MCF 10A (cell line): ENCODE measurements around the gene FAM200B. TPM values are rescaled to one million over a fixed set of nuclear protein-coding genes. Genes with fewer than 3 reads are reported as not detected.

ENCODE experiments used
- BruUV-seq: library from RNA; stranded (reverse); fragments of 400-500 nt; replicated peaks from 2 replicates; lab custom pipeline; 2021; lab: Mats Ljungman, UMichigan
- CTCF ChIA-PET: fragments of 300-600 bp; sonication (Branson Sonifier 250); formaldehyde crosslinking; extraction: SDS; loops from one replicate; lab custom pipeline; 2021; ENCODE audit warnings: antibody characterized with exemption, inconsistent platforms; lab: Yijun Ruan, JAX
- POLR2A ChIA-PET: fragments of 300-600, 350-650 bp; sonication (Branson Sonifier 250); formaldehyde crosslinking; extraction: SDS; loops from one replicate; lab custom pipeline; 2020; ENCODE audit warnings: antibody characterized with exemption, inconsistent platforms; lab: Yijun Ruan, JAX
- DNase-seq: peaks from one replicate; pipeline ENCODE4 v3.0.0-alpha.2; 2018; ENCODE audit not compliant: unreplicated experiment
- H3K27ac Mint-ChIP-seq: one replicate; pipeline ENCODE4 v1.8.0; 2022; ENCODE audit warnings: mild to moderate bottlenecking, low read depth, mixed read lengths; ENCODE audit not compliant: unreplicated experiment
- H3K27me3 Mint-ChIP-seq: one replicate; pipeline ENCODE4 v1.8.0; 2022; ENCODE audit warnings: mixed read lengths; ENCODE audit not compliant: insufficient read depth, unreplicated experiment
- H3K36me3 Mint-ChIP-seq: one replicate; pipeline ENCODE4 v1.8.0; 2022; ENCODE audit warnings: mild to moderate bottlenecking, moderate library complexity, mixed read lengths; ENCODE audit not compliant: insufficient read depth, unreplicated experiment
- H3K4me1 Mint-ChIP-seq: one replicate; pipeline ENCODE4 v1.8.0; 2022; ENCODE audit warnings: mixed read lengths; ENCODE audit not compliant: insufficient read depth, unreplicated experiment
- H3K4me3 Mint-ChIP-seq: one replicate; pipeline ENCODE4 v1.8.0; 2022; ENCODE audit warnings: mild to moderate bottlenecking, moderate library complexity, mixed read lengths; ENCODE audit not compliant: unreplicated experiment
- H3K9me3 Mint-ChIP-seq: one replicate; pipeline ENCODE4 v1.8.0; 2022; ENCODE audit warnings: mixed read lengths; ENCODE audit not compliant: unreplicated experiment
- intact Hi-C: fragments of 100-400 bp; cut with micrococcal nuclease; formaldehyde crosslinking; loops from 2 replicates; pipeline ENCODE4 v1.14.1; 2022
- total RNA-seq: library from RNA; stranded (reverse); gene quantifications from 2 replicates; pipeline ENCODE4 v1.2.3, GENCODE V29; 2022
- TF ChIP-seq, protein P1 (sequence below): fragments of 200-600 bp; IDR thresholded peaks from one replicate; pipeline ENCODE4 v1.8.0; 2022; ENCODE audit warnings: antibody characterized with exemption, mild to moderate bottlenecking; ENCODE audit not compliant: unreplicated experiment

FAM200B gene
- total RNA-seq, 1 experiment from 2014 or later, result 46.5 TPM

- H3K36me3 Mint-ChIP-seq, result no peaks in the 10 kb centered on the region
- H3K27me3 Mint-ChIP-seq, result peaks cover 11% of the 10 kb centered on the region
- DNase-seq, result no peak
- intact Hi-C loops, result no loop called here
- BruUV-seq, result no TSS peak
- CTCF ChIA-PET, result interaction anchor here (0.5 to 1.3 kb wide), 3 partner anchors 17 to 234 kb away, joined by 3 to 4 read pairs (median 3); no protein-coding TSS in a partner anchor
- TF ChIP-seq, protein P1, sequence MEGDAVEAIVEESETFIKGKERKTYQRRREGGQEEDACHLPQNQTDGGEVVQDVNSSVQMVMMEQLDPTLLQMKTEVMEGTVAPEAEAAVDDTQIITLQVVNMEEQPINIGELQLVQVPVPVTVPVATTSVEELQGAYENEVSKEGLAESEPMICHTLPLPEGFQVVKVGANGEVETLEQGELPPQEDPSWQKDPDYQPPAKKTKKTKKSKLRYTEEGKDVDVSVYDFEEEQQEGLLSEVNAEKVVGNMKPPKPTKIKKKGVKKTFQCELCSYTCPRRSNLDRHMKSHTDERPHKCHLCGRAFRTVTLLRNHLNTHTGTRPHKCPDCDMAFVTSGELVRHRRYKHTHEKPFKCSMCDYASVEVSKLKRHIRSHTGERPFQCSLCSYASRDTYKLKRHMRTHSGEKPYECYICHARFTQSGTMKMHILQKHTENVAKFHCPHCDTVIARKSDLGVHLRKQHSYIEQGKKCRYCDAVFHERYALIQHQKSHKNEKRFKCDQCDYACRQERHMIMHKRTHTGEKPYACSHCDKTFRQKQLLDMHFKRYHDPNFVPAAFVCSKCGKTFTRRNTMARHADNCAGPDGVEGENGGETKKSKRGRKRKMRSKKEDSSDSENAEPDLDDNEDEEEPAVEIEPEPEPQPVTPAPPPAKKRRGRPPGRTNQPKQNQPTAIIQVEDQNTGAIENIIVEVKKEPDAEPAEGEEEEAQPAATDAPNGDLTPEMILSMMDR, result no peak
- POLR2A ChIA-PET, result interaction anchor here (1.6 kb wide), 1 partner anchor 16 kb away, joined by 5 read pairs; no protein-coding TSS in a partner anchor
- no peak overlapping the region for H3K4me3 Mint-ChIP-seq
- H3K27ac Mint-ChIP-seq, result no peak overlapping the region
- H3K9me3 Mint-ChIP-seq, result no peaks in the 10 kb centered on the region
- peaks cover 4% of the 10 kb centered on the region for H3K4me1 Mint-ChIP-seq
Measured at GRCh38 chr4:15712214-15712613, 30.6 kb downstream of the FAM200B start.

DNA sequence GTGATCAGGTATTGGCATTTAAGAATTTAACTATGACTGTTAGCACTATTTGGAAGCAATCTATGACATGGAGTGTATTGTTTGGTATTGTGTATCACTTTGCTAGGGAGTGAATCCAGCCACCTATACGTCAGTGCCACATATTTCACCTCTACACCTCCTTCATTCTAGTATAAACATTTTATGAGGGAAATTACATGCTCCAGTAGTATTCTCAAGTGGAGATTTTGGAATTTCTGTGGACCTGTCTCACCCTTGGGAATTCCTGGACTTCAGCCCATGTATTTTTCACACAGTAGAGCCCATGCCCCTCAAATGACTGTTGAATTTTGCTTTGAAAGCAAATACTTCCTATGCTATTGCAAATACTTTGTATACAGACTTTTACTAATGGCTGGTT, 32.5 kb downstream of the FAM200B start:
- BruUV-seq, result no TSS peak
- Mint-ChIP-seq H3K9me3 (no peaks in the 10 kb centered on the region), H3K4me3 (no peak overlapping the region), H3K4me1 (no peaks in the 10 kb centered on the region), H3K27me3 (peaks cover 3% of the 10 kb centered on the region), H3K36me3 (no peaks in the 10 kb centered on the region), H3K27ac (no peak overlapping the region)
- no peak for DNase-seq
- intact Hi-C loops, result no loop called here
- TF ChIP-seq, protein P1, result no peak
- POLR2A ChIA-PET, result no interaction called here
- CTCF ChIA-PET, result interaction anchor here (1.3 kb wide), 1 partner anchor 15 kb away, joined by 3 read pairs; no protein-coding TSS in a partner anchor

GRCh38 chr4:15714646-15715435, 33.2 kb downstream of the FAM200B start:
- Mint-ChIP-seq H3K27me3 (no peaks in the 10 kb centered on the region), H3K27ac (no peak overlapping the region), H3K4me3 (no peak overlapping the region), H3K36me3 (no peaks in the 10 kb centered on the region), H3K4me1 (no peaks in the 10 kb centered on the region), H3K9me3 (no peaks in the 10 kb centered on the region)
- POLR2A ChIA-PET, result no interaction called here
- intact Hi-C loops, result no loop called here
- CTCF ChIA-PET, result no interaction called here
- BruUV-seq, result no TSS peak
- TF ChIP-seq, protein P1, result no peak
- no peak for DNase-seq

DNA sequence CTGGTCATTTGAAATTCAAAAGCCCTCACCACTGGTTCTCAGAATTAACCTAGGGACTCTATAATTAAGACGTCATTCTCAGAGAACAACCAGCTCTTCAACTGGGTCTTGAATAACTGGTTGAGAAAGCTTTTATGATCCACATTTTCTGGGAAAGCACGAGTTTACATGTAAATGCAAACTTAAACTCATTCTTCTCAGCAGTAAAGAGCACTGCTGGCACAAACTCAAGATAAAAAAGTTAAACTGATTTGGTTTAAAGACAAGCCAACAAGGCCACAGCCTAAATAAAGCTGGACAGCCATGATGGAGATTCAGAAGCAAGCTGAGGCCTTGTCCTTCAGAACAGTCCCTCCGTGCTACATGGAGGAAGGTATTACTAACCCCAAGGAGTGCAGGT, 34.5 kb downstream of the FAM200B start:
- no peaks in the 10 kb centered on the region for H3K4me1 Mint-ChIP-seq
- no TSS peak for BruUV-seq
- CTCF ChIA-PET, result interaction anchor here (0.5 to 0.9 kb wide), 2 partner anchors 13 to 39 kb away, joined by 4 to 5 read pairs; no protein-coding TSS in a partner anchor

More for the DNA sequence above, 34.5 kb downstream of the FAM200B start:
- intact Hi-C loops, result no loop called here
- Mint-ChIP-seq H3K36me3 (no peaks in the 10 kb centered on the region), H3K27me3 (no peaks in the 10 kb centered on the region), H3K27ac (no peak overlapping the region), H3K4me3 (no peak overlapping the region), H3K9me3 (no peaks in the 10 kb centered on the region)
- TF ChIP-seq, protein P1, result no peak
- POLR2A ChIA-PET, result interaction anchor here (0.7 kb wide), 1 partner anchor 21 kb away, joined by 3 read pairs; no protein-coding TSS in a partner anchor
- DNase-seq, result no peak
